K562 (cell line): ENCODE measurements around the gene ERICH6. TPM values are rescaled to one million over a fixed set of nuclear protein-coding genes. Genes with fewer than 3 reads are reported as not detected.

ENCODE experiments used
- ATF3 ChIP-seq, 2 experiments: fragments of 450-650 bp in 1 of 2; sonication (generic) in 1 of 2; formaldehyde crosslinking in 1 of 2; IDR thresholded peaks in 1 of 2; conservative IDR thresholded peaks in 1 of 2; 2 replicates each; pipeline versions ENCODE4 v1.6.1 to v1.8.1; 2016 to 2023; ENCODE audit warnings: mild to moderate bottlenecking in 2 of 2, moderate library complexity in 2 of 2, inconsistent platforms in 1 of 2, missing genetic modification reagents in 1 of 2
- CBFA2T3 ChIP-seq: fragments of 450-650 bp; IDR thresholded peaks from 2 replicates; pipeline ENCODE4 v1.6.1; 2017
- CBX1 ChIP-seq: sonication (generic); IDR thresholded peaks from 2 replicates; pipeline ENCODE4 v1.6.1; 2016; ENCODE audit warnings: antibody characterized with exemption, low read depth, mild to moderate bottlenecking
- CBX3 ChIP-seq, 2 experiments: IDR thresholded peaks; 1 replicate in 1 of 2; 2 replicates in 1 of 2; pipeline ENCODE4 v1.6.1; 2012; ENCODE audit warnings: inconsistent platforms in 2 of 2, low read length in 2 of 2, borderline replicate concordance in 1 of 2, control low read depth in 1 of 2
- CEBPB ChIP-seq: fragments of 450-650 bp; IDR thresholded peaks from 2 replicates; pipeline ENCODE4 v1.6.1; 2016; ENCODE audit warnings: missing genetic modification characterization, missing compliant biosample characterization
- CHD2 ChIP-seq: IDR thresholded peaks from 2 replicates; pipeline ENCODE4 v1.6.1; 2011; ENCODE audit warnings: low read depth, low read length
- CREBBP ChIP-seq: IDR thresholded peaks from one replicate; pipeline ENCODE4 v1.6.1; 2012; ENCODE audit warnings: low read depth, mild to moderate bottlenecking, control low read depth, inconsistent platforms, low read length
- GATA2 ChIP-seq: sonication (generic); formaldehyde crosslinking; IDR thresholded peaks from 2 replicates; pipeline ENCODE4 v1.4.0; 2020; ENCODE audit warnings: mild to moderate bottlenecking, missing genetic modification reagents
- HDAC8 ChIP-seq: fragments of 450-650 bp; IDR thresholded peaks from 2 replicates; pipeline ENCODE4 v1.6.1; 2016; ENCODE audit warnings: mild to moderate bottlenecking, missing genetic modification characterization, moderate library complexity, missing compliant biosample characterization
- HMG20B ChIP-seq: fragments of 250-450 bp; sonication (Bioruptor Pico); IDR thresholded peaks from 2 replicates; pipeline ENCODE4 v1.5.0; 2021; ENCODE audit warnings: mild to moderate bottlenecking
- MAFF ChIP-seq: IDR thresholded peaks from 2 replicates; pipeline ENCODE4 v1.6.1; 2012; ENCODE audit warnings: low read length, improper control_type of control experiment
- MEIS2 ChIP-seq: fragments of 450-650 bp; IDR thresholded peaks from 2 replicates; pipeline ENCODE4 v1.6.1; 2014; ENCODE audit warnings: mild to moderate bottlenecking; ENCODE audit not compliant: partially characterized antibody
- PURB ChIP-seq: sonication (generic); formaldehyde crosslinking; IDR thresholded peaks from 2 replicates; pipeline ENCODE4 v1.9.0; 2021; ENCODE audit warnings: low read depth, mild to moderate bottlenecking, missing genetic modification reagents
- SAFB2 ChIP-seq: fragments of 200-400 bp; formaldehyde crosslinking; IDR thresholded peaks from 2 replicates; pipeline ENCODE4 v1.6.1; 2018; ENCODE audit warnings: borderline replicate concordance, low read length, low read depth, moderate library complexity; ENCODE audit not compliant: severe bottlenecking
- SP1 ChIP-seq: sonication (generic); formaldehyde crosslinking; IDR thresholded peaks from 2 replicates; pipeline ENCODE4 v1.8.1; 2022; ENCODE audit warnings: mild to moderate bottlenecking, missing genetic modification reagents
- TARDBP ChIP-seq: fragments of 450-650 bp; IDR thresholded peaks from 2 replicates; pipeline ENCODE4 v1.6.1; 2016
- TCFL5 ChIP-seq: fragments of 250-450 bp; sonication (Bioruptor Pico); conservative IDR thresholded peaks from 2 replicates; pipeline ENCODE4 v1.6.1; 2021; ENCODE audit warnings: mild to moderate bottlenecking, moderate library complexity, matching md5 sums
- TFAM ChIP-seq: fragments of 250-450 bp; sonication (Bioruptor Pico); conservative IDR thresholded peaks from 2 replicates; pipeline ENCODE4 v1.5.0; 2021; ENCODE audit warnings: mild to moderate bottlenecking, moderate library complexity
- YBX1 ChIP-seq: fragments of 450-650 bp; IDR thresholded peaks from 2 replicates; pipeline ENCODE4 v1.7.1; 2016; ENCODE audit warnings: mild to moderate bottlenecking
- ZNF124 ChIP-seq: sonication (generic); formaldehyde crosslinking; IDR thresholded peaks from 2 replicates; pipeline ENCODE4 v1.8.1; 2022; ENCODE audit warnings: missing genetic modification reagents
- ZNF354B ChIP-seq: fragments of 250-450 bp; sonication (Bioruptor Pico); IDR thresholded peaks from 2 replicates; pipeline ENCODE4 v1.4.0; 2020
- ZNF561 ChIP-seq: fragments of 450-650 bp; formaldehyde crosslinking; conservative IDR thresholded peaks from 2 replicates; pipeline ENCODE4 v1.4.0; 2020; ENCODE audit warnings: mild to moderate bottlenecking, moderate library complexity
- ZNF696 ChIP-seq: fragments of 250-450 bp; sonication (Bioruptor Pico); conservative IDR thresholded peaks from 2 replicates; pipeline ENCODE4 v1.4.0; 2020; ENCODE audit warnings: mild to moderate bottlenecking, moderate library complexity
- ZNF707 ChIP-seq: fragments of 250-450 bp; sonication (Bioruptor Pico); conservative IDR thresholded peaks from 2 replicates; pipeline ENCODE4 v1.8.0; 2022; ENCODE audit warnings: inconsistent platforms, mild to moderate bottlenecking, moderate library complexity
- polyA plus RNA-seq, 8 experiments: library from polyadenylated mRNA; depleted of rRNA in 4 of 8; stranded (reverse) in 5 of 8; unstranded in 3 of 8; fragments of >200 nt; fragmentation: Nextera tagmentation in 2 of 8; fragmentation: Illumina TruSeq in 1 of 8; extraction: Ambion mirVana in 2 of 8; extraction: Trizol in 1 of 8; gene quantifications; 2 replicates each; pipeline versions ENCODE4 v1.2.1 to v1.2.3, GENCODE V29; 2011 to 2014; ENCODE audit warnings: inconsistent platforms in 1 of 8, missing spikeins in 1 of 8
- total RNA-seq, 7 experiments: library from RNA; depleted of rRNA in 6 of 7; stranded (reverse); fragments of >200 nt in 6 of 7; fragmentation: Illumina TruSeq in 2 of 7; extraction: Trizol in 2 of 7; gene quantifications; 2 replicates each; pipeline versions ENCODE4 v1.2.1 to v1.2.3, GENCODE V29; 2011 to 2021; ENCODE audit warnings: low replicate concordance in 1 of 7
- TF ChIP-seq, protein P1 (sequence below): fragments of 450-650 bp; IDR thresholded peaks from 2 replicates; pipeline ENCODE4 v1.6.1; 2018; ENCODE audit warnings: mild to moderate bottlenecking, low read depth; ENCODE audit not compliant: partially characterized antibody
- TF ChIP-seq, protein P2 (sequence below): fragments of 250-450 bp; sonication (Bioruptor Pico); IDR thresholded peaks from 2 replicates; pipeline ENCODE4 v1.8.0; 2021; ENCODE audit warnings: moderate library complexity, mild to moderate bottlenecking, inconsistent platforms
- TF ChIP-seq, protein P3 (sequence below), 2 experiments: fragments of 450-650 bp; IDR thresholded peaks; 2 replicates each; pipeline ENCODE4 v1.6.1; 2016

Gene ERICH6
- total and polyA plus RNA-seq, 9 of the 15 experiments (the other 6 are each of a cell fraction or from before 2014, with no cell fraction given): not detected

DNA sequence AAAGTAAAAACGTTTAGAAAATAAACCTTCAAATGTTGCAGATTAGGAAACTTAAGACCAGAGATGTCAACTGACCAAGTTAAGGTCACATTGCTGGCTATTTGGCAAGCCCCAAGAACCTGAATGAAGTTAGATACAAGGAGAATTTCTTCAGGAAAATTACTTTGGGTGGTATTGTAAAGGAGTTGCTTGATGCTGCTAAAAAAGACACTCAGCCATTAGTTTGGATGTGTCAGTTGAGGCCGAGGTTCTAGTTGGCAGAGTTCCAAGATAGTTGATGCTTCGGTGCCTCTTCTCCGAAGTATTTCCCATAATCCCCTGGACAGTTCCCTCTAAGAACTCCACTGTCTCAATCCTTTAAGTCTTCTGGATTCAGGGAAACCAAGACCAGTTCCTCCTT is 35.0 kb upstream of the ERICH6 start (continued):
- TF ChIP-seq, protein P1, sequence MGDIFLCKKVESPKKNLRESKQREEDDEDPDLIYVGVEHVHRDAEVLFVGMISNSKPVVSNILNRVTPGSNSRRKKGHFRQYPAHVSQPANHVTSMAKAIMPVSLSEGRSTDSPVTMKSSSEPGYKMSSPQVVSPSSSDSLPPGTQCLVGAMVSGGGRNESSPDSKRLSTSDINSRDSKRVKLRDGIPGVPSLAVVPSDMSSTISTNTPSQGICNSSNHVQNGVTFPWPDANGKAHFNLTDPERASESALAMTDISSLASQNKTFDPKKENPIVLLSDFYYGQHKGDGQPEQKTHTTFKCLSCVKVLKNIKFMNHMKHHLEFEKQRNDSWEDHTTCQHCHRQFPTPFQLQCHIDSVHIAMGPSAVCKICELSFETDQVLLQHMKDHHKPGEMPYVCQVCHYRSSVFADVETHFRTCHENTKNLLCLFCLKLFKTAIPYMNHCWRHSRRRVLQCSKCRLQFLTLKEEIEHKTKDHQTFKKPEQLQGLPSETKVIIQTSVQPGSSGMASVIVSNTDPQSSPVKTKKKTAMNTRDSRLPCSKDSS: no peak
- TF ChIP-seq ZNF707 (CRISPR knock-in tag) (no peak), CBX3 (IDR thresholded peaks at IDR 0.05; ENCODE audit: borderline replicate concordance in 1 of 2, low read length in 2 of 2) (0 out of 3 replicates have a peak, but pooled peaks of 1 of the 2 experiments have one; percentile 18), CEBPB (tag) (no peak), CREBBP (no peak), ATF3 (IDR thresholded peaks at IDR 0.05) (no peak), ATF3 (CRISPR knock-in tag; conservative IDR thresholded peaks at IDR 0.05) (peak; percentile 57; the same call in 1 of the 2 replicates), GATA2 (CRISPR knock-in tag) (no peak), CHD2 (no peak), ZNF696 (CRISPR knock-in tag) (no peak), HMG20B (CRISPR knock-in tag) (no peak), MAFF (no peak), TARDBP (no peak), HDAC8 (no peak), TFAM (CRISPR knock-in tag) (no peak), TCFL5 (CRISPR knock-in tag) (no peak), CBX1 (no peak), SAFB2 (no peak), MEIS2 (no peak), ZNF124 (CRISPR knock-in tag) (no peak), ZNF354B (CRISPR knock-in tag) (no peak), CBFA2T3 (no peak), SP1 (CRISPR knock-in tag) (no peak), ZNF561 (CRISPR knock-in tag) (no peak), YBX1 (no peak), PURB (no peak)
- TF ChIP-seq, protein P2, sequence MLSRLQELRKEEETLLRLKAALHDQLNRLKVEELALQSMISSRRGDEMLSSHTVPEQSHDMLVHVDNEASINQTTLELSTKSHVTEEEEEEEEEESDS: no peak
- TF ChIP-seq, protein P3, sequence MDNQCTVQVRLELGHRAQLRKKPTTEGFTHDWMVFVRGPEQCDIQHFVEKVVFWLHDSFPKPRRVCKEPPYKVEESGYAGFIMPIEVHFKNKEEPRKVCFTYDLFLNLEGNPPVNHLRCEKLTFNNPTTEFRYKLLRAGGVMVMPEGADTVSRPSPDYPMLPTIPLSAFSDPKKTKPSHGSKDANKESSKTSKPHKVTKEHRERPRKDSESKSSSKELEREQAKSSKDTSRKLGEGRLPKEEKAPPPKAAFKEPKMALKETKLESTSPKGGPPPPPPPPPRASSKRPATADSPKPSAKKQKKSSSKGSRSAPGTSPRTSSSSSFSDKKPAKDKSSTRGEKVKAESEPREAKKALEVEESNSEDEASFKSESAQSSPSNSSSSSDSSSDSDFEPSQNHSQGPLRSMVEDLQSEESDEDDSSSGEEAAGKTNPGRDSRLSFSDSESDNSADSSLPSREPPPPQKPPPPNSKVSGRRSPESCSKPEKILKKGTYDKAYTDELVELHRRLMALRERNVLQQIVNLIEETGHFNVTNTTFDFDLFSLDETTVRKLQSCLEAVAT (IDR thresholded peaks at IDR 0.05): no peak
